SIG-M5 (cell line): ENCODE results near the gene ZNF74.

Experiments used
- DNase-seq: peaks from one replicate; lab custom pipeline; 2025; lab: John Stamatoyannopoulos, UW

The ZNF74 gene

GRCh38 chr22:20420157-20420842, 26.3 kb downstream of the ZNF74 start:
- DNase-seq: no peak

GRCh38 chr22:20421507-20421874, 27.5 kb downstream of the ZNF74 start:
- no peak for DNase-seq

- no peak for DNase-seq
Observed at GRCh38 chr22:20422271-20423007, 28.5 kb downstream of the ZNF74 start.

GRCh38 chr22:20423008-20423905, 29.3 kb downstream of the ZNF74 start:
- no peak for DNase-seq

- DNase-seq: no peak
Observed at GRCh38 chr22:20423906-20424551, 30.1 kb downstream of the ZNF74 start.

GRCh38 chr22:20424568-20424931, 30.6 kb downstream of the ZNF74 start:
- DNase-seq: no peak

- DNase-seq: no peak
Observed at GRCh38 chr22:20424932-20425565, 31.1 kb downstream of the ZNF74 start.

- DNase-seq: no peak
Observed at GRCh38 chr22:20425566-20426258, 31.8 kb downstream of the ZNF74 start.

- DNase-seq: no peak
Observed at GRCh38 chr22:20426259-20426615, 32.3 kb downstream of the ZNF74 start.

- no peak for DNase-seq
Observed at GRCh38 chr22:20427104-20427944, 33.4 kb downstream of the ZNF74 start.

GRCh38 chr22:20427945-20428417, 34.0 kb downstream of the ZNF74 start:
- no peak for DNase-seq

- no peak for DNase-seq
Observed at GRCh38 chr22:20428496-20429253, 34.7 kb downstream of the ZNF74 start.

- DNase-seq: no peak
Observed at GRCh38 chr22:20429254-20430100, 35.5 kb downstream of the ZNF74 start.

- DNase-seq: no peak
Observed at GRCh38 chr22:20430101-20430719, 36.3 kb downstream of the ZNF74 start.

- DNase-seq: no peak
Observed at GRCh38 chr22:20430720-20431510, 37.0 kb downstream of the ZNF74 start.

- no peak for DNase-seq
Observed at GRCh38 chr22:20431511-20432192, 37.7 kb downstream of the ZNF74 start.
